ENCODE data around the gene MGAM2.

The MGAM2 gene

DNA sequence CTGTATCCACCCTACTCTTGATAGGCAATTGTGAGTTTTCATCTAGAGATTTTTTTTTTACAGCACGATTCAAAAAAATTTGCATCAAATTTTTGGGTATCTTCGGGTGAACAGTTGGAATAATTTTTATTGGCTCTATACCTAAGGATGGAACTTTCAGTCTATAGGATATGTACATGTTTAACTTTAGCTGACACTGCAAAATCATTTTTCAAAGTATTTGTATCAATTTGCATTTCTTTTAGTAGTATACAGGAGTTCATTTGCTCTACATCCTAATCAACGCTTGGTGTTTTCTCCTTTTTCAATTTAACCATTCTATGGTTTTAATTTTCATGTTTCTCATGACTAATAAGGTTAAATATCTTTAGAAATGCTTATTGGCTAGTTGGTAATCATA, 11.7 kb downstream of the MGAM2 start:
- no peak for DNase-seq

DNA sequence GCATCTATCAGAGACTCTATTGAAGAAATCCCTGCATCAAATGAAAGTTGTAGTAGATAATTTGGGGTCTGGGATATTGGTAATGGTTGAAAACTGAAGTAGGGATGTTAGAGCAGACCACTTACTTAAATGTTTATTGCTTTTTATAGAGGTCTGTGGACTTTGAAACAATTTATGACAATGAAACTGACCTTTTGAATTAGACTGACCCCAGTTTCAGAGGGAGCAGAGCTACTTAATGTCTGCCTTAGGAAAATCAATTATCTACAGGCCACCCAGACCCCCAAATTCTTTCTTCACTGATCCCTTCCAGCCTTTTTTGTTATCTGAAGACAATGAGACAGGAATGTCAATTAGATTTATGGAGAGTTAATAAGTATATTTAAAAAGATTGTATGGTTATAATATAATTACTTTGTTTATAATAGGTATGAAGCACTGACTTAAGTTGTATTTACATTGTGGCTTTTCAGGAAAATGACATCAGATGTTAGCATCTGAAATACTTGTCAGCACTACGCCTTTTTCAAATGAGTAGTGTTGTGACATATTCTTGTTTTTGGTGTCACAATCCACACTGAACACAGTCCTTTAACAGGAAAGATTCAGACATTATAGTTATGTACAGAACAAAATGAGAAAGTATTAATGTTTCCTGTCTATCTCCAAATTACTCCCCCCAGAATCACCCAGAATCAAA, 13.9 kb downstream of the MGAM2 start:
- DNase-seq: peak; percentile 73

DNA sequence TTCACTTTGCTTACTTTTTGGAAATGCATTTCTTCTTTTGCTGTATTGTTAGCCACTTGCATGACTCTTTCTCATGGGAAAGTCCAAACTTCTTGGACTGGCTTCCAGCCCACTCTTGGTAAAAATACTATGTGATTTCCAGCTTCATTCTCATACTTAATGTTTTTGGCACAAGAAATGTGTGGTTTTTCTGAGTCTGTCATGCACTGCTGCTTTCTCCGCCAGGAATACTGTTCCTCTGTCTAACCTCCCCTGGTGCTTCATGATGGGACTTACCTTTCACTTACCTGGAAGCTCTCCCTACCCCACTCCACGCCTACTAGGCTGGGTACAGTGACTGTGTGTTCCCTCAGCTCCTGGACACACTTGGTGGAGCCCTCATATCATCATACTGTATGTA, 18.7 kb downstream of the MGAM2 start:
- peak; percentile 31 for DNase-seq

GRCh38 chr7:142131439-142132185, 20.1 kb downstream of the MGAM2 start:
- peak; percentile 52 for DNase-seq

DNA sequence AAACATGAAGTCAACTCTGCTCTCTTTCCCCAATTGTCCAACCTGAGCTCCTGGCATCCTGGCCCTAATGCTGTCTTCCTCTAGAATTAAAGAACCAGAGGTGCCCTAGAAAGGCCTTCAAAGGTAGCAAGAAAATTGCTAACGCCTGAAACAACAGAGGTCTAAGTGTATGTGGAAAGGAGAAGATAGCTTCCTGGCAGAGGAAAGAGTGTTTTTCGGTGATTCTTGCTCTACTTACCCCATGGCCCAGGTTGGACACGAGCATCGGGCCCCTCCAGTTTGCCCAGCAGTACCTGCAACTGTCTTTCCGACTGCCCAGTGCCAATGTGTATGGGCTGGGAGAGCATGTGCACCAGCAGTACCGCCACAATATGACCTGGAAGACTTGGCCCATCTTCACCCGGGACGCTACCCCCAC, 22.2 kb downstream of the MGAM2 start:
- no peak for DNase-seq

DNA sequence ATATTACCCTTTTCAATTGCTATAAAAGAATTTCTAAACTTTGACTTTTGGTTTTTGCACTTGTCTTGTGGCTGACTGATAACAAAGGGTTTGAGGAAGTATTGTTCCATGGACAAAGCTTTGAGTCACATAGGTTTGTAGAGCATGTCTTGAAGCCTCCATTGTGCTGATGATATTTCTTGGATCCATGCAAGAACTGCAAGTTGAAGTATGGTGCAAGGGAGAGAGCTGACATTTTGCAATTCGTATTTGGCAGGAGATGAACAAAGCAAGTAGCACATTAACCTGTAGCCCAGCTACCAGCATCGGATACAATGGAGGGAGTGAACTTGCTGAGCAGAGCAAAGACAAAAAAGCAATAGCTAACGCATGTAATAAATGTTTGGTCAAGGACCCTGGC, 23.4 kb downstream of the MGAM2 start:
- DNase-seq: peak; percentile 14

- DNase-seq: no peak
Observed at GRCh38 chr7:142138996-142139395, 27.5 kb downstream of the MGAM2 start.

GRCh38 chr7:142139597-142140400, 28.3 kb downstream of the MGAM2 start:
- DNase-seq: peak; percentile 42

DNA sequence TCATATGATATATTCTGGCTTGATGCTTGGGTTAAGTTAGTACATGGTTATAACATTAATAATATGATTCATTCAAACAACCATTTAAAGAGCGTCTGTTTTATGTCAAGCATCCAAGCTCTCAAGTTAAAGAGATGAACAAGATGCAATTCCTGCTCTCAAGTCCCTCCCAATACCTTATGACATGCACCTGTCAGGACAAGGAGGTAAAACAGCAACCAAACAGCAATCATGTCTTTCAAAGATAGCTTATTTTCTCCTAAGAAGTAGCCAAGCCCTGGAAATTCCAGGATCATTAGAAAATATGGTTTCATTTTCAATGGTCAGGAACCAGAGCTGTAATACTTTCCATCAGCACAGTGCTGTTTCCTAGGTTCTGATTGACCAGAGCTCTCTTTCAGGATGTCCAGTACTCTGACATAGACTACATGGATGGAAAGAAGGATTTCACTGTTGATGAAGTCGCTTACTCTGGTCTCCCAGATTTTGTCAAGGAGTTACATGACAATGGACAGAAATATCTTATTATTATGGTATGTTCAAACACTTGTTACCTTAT, 29.0 kb downstream of the MGAM2 start:
- DNase-seq: no peak

- no peak for DNase-seq
Observed at GRCh38 chr7:142142702-142143101, 31.2 kb downstream of the MGAM2 start.

GRCh38 chr7:142146124-142146523, 34.6 kb downstream of the MGAM2 start:
- no peak for DNase-seq

- DNase-seq: no peak
Observed at GRCh38 chr7:142150356-142150755, 38.8 kb downstream of the MGAM2 start.

GRCh38 chr7:142150869-142151268, 39.4 kb downstream of the MGAM2 start:
- DNase-seq: no peak

DNA sequence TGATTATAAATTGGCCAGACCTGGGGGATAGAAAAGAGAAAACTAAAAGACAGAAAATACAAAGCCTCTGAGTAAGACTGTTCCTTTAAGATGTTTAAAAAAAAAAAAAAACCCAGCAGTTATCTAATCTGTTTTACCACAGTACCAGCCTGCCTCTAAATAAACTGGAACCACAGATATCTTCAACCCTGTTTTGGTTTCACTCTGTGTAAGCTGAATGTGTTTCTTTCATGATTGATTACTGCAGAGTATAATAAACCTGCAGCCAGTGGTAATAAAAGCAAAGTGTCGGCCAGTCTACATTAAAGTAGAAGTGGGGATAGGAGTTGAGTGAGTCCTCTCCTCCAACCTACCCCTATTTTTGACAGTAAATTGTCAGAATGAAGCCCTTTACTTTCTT, 40.6 kb downstream of the MGAM2 start:
- DNase-seq: peak; percentile 49

GRCh38 chr7:142153400-142153799, 41.9 kb downstream of the MGAM2 start:
- DNase-seq: peak; percentile 77

DNA sequence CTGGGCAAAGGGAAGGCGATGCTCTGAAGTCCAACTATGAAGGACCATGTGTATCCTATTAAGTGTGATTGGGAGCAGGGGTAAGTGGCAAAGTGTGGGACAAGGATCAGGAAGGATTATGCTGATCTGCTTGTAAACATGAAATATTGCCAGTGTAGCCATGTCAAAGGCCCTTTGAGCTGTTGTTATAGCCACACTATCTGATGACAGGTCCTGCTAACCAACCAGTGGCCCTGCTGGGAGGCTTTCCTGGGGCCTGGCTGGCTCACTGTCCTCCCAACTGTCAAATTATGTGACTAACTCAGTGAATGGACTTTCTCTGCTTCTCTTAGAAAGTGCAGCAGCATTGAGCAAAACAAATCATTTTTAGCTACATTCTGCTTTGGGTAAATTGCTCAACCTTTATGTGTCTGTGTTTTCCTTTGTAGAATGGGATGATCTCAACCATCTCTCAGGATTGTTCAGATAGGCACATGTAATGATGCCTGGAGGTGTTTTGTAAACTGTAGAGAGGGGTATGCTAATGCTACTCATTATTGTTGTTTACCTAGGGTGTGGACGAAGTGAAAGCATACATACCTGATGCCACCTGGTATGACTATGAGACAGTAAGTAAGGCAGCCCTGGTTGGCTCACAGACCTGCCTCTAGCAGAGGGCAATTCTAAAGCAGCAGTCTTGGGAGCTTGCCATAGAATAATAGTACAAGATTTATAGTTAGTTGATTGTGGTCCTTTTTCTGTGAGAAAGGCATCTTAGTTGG, 47.4 kb downstream of the MGAM2 start:
- DNase-seq: peak; percentile 99

GRCh38 chr7:142161921-142162320, 50.4 kb downstream of the MGAM2 start:
- DNase-seq: no peak

GRCh38 chr7:142168746-142169145, 57.2 kb downstream of the MGAM2 start:
- DNase-seq: no peak

DNA sequence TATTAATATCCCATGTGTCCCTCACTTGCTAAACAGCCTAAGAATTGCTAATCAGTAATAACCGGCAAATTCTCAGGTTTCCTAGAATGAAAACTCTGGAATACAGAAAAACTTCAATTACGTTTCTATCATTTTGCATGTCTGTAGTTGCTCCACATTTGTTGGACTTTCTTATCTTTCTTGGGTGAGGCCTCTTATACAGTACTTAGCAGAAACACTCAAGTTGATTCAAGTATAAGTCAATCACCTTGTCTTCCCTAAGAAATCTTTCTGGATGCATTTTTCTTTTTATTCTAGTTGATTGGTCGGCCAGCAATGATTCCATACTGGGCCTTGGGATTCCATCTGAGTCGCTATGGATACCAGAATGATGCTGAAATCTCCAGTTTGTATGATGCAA, 61.4 kb downstream of the MGAM2 start:
- DNase-seq: no peak

DNA sequence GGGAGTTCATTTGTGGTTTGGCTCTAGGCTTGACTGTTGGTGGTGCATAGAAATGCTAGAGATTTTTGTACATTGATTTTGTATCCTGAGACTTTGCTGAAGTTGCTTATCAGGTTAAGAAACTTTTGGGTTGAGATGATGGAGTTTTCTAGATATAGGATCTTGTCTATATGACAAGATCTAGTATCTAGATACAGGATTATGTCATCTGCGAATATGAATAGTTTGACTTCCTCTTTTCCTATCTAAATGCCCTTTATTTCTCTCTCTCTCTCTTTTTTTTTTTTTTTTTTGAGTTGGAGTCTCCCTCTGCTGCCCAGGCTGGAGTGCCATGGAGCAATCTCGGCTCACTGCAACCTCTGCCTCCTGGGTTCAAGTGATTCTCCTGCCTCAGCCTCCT, 62.9 kb downstream of the MGAM2 start:
- no peak for DNase-seq

DNA sequence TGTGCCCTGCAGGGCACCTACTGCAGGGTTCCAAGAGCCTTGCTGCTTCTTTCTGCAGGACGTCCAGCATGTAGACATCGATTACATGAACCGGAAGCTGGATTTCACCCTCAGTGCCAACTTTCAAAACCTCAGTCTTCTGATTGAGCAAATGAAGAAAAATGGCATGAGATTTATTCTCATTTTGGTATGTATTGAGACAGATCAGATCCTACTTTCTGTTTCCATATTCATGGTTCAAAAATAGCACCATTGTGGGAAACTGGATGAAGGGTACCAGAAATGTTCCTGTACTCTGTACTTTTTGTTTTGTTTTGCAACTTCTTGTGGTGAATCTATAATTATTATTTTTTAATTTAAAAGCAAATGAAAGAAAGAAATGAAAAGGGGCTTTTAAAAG, 64.1 kb downstream of the MGAM2 start:
- DNase-seq: no peak

GRCh38 chr7:142176901-142177300, 65.4 kb downstream of the MGAM2 start:
- no peak for DNase-seq

DNA sequence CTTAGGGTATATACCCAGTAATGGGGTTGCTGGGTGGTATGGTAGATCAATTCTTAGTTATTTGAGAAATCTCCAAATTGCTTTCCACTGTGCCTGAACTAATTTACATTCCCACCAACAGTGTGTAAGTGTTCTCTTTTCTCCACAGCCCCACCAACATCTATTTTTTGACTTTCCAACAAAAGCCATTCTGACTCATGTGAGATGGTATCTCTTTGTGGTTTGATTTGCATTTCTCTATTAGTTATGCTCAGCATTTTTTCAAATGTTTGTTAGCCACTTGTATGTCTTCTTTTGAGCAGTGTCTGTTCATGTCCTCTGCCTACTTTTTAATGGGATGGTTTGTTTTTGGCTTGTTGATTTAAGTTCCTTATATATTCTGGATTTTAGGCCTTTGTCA, 66.4 kb downstream of the MGAM2 start:
- no peak for DNase-seq

Data from NCI-H69 (cell line).